ENCODE measurements around the gene HNF1B.

The HNF1B gene

GRCh38 chr17:37759014-37759637, 14.3 kb upstream of the HNF1B start:
- DNase-seq: no peak

GRCh38 chr17:37756051-37756450, 11.2 kb upstream of the HNF1B start:
- DNase-seq: no peak

GRCh38 chr17:37755455-37755854, 10.6 kb upstream of the HNF1B start:
- no peak for DNase-seq

- no peak for DNase-seq
These were observed 9.5 kb upstream of the HNF1B start for GRCh38 chr17:37754363-37754762.

GRCh38 chr17:37752482-37752881, 7.6 kb upstream of the HNF1B start:
- DNase-seq: no peak

GRCh38 chr17:37750768-37751475, 6.1 kb upstream of the HNF1B start:
- no peak for DNase-seq

GRCh38 chr17:37750292-37750691, 5.4 kb upstream of the HNF1B start:
- no peak for DNase-seq

- DNase-seq: no peak
These were observed 2.4 kb upstream of the HNF1B start for GRCh38 chr17:37747222-37747621.

GRCh38 chr17:37746617-37747016, 1.8 kb upstream of the HNF1B start:
- no peak for DNase-seq

- no peak for DNase-seq
These were observed 1.1 kb upstream of the HNF1B start for GRCh38 chr17:37745801-37746426.

- no peak for DNase-seq
These were observed 279 bp downstream of the HNF1B start for GRCh38 chr17:37744633-37744927.

GRCh38 chr17:37743875-37744632, 805 bp downstream of the HNF1B start:
- no peak for DNase-seq

GRCh38 chr17:37743612-37743874, 1.3 kb downstream of the HNF1B start:
- peak; percentile 27 for DNase-seq

GRCh38 chr17:37742762-37743611, 1.9 kb downstream of the HNF1B start:
- no peak for DNase-seq

GRCh38 chr17:37742116-37742761, 2.6 kb downstream of the HNF1B start:
- peak; percentile 33 for DNase-seq

- no peak for DNase-seq
These were observed 3.3 kb downstream of the HNF1B start for GRCh38 chr17:37741341-37742115.

- DNase-seq: no peak
These were observed 3.9 kb downstream of the HNF1B start for GRCh38 chr17:37740915-37741314.

GRCh38 chr17:37737971-37738370, 6.9 kb downstream of the HNF1B start:
- no peak for DNase-seq

GRCh38 chr17:37737081-37737480, 7.8 kb downstream of the HNF1B start:
- DNase-seq: no peak

GRCh38 chr17:37736428-37736827, 8.4 kb downstream of the HNF1B start:
- DNase-seq: no peak

GRCh38 chr17:37735165-37735564, 9.7 kb downstream of the HNF1B start:
- DNase-seq: no peak

- no peak for DNase-seq
These were observed 12.5 kb downstream of the HNF1B start for GRCh38 chr17:37732316-37732715.

Measured in stimulated activated CD8-positive, alpha-beta memory T cell treated with anti-CD3 and anti-CD28 coated beads, Interleukin-4, amount 100 ng/mL, for 48 hours (primary cell).